Measurements from ENCODE around the gene MCIDAS. TPM values are rescaled to one million over a fixed set of nuclear protein-coding genes. Genes with fewer than 3 reads are reported as not detected.
A peak's percentile ranks its signal among the peaks of the same experiment; 100 is the strongest.

The MCIDAS gene
- total RNA-seq, 1 donor from 2014 or later = not detected

GRCh38 chr5:55175781-55176175 lies 51.3 kb downstream of the MCIDAS start:
- intact Hi-C loops (cut with DNase I) = loop anchor here (10.0 kb wide), 1 partner anchor 1639 kb away; the partner anchor contains the start of gene MAP3K1

GRCh38 chr5:55173687-55174230 lies 53.4 kb downstream of the MCIDAS start:
- TF ChIP-seq CTCF (IDR thresholded peaks at IDR 0.05) = no peak
- intact Hi-C loops (cut with DNase I) = loop anchor here (2.0 to 10.0 kb wide), 5 partner anchors 59 to 1641 kb away; partner anchors contain the start of genes CCNO, IL6ST, MAP3K1 and SLC38A9
- Histone ChIP-seq H3K36me3 (no peaks in the 10 kb centered on the region), H3K27me3 (peaks cover 6% of the 10 kb centered on the region), H3K4me1 (peaks cover 0 to 8% of the 10 kb centered on the region in 2 donors), H3K9me3 (no peaks in the 10 kb centered on the region), H3K27ac (no peak overlapping the region), H3K4me3 (peak overlapping the region; percentile 57 to 64)
- DNase-seq (ENCODE audit: low spot score in 2 of 2) = no peak

More at GRCh38 chr5:55175781-55176175, 51.3 kb downstream of the MCIDAS start:
- Histone ChIP-seq H3K4me1 (peaks cover 0 to 8% of the 10 kb centered on the region in 2 donors), H3K9me3 (no peaks in the 10 kb centered on the region), H3K27ac (no peak overlapping the region), H3K27me3 (peaks cover 6% of the 10 kb centered on the region), H3K36me3 (no peaks in the 10 kb centered on the region), H3K4me3 (peak overlapping the region; percentile 24 to 41)
- no peak for TF ChIP-seq CTCF (IDR thresholded peaks at IDR 0.05)
- no peak for DNase-seq (ENCODE audit: low spot score in 2 of 2)

DNA sequence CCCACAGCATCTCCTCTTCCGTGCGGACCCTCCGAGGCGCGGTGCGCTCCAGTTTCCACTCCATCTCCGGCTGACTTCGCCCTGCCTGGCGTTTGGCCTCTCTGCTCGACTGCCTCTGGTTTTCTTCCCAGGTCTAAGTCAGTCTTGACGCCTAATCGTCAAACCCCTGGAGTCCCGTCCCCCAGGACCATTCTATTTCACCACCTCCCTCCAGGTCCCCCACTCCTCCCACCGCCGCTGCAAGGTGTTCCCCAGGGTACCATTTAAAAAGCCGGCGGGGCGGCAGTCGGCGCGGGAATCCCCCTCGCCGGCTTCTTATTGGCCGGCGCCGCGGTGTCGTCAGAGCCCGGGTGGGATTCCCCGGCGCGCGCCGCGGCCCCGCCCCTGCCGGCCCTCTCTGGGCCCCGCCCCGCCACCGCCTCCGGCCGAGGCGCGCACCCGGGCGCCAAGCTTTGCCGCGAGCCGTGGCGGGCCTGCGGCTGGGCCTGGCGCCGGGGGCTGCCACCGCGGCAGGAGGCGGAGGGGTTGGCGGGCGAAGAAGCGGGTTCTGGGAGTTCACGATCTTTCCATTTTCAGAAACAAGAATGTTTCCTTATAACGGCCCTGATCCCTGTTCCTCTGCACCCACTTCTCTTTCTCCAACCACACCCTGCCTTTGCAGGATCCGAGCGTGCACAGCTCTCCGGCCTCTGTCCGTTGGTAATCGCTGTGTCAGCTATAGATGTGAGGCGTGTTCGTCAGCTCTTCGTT lies 54.0 kb downstream of the MCIDAS start, which contains the start of gene CDC20B:
Gene CDC20B (minus strand): TSS at position 241 of the 750 bp plus-strand sequence. CDS start 177 bp downstream, at position 64.
- intact Hi-C loops (cut with DNase I) = loop anchor here (2.0 to 10.0 kb wide), 5 partner anchors 60 to 1642 kb away; partner anchors contain the start of genes CCNO, IL6ST, MAP3K1 and SLC38A9
- no peak for TF ChIP-seq CTCF (IDR thresholded peaks at IDR 0.05)
- Histone ChIP-seq H3K9me3 (no peaks in the 10 kb centered on the region), H3K4me1 (peaks cover 0 to 8% of the 10 kb centered on the region in 2 donors), H3K36me3 (no peaks in the 10 kb centered on the region), H3K27ac (no peak within 1 kb of the TSS), H3K27me3 (peaks cover 6% of the 10 kb centered on the region), H3K4me3 (peak within 1 kb of the TSS; percentile 57 to 64)
- DNase-seq (ENCODE audit: low spot score in 2 of 2) = peak in 1 of 2 donors; percentile 80

GRCh38 chr5:55172051-55172899 lies 54.8 kb downstream of the MCIDAS start:
- Histone ChIP-seq H3K27ac (no peak overlapping the region), H3K27me3 (peaks cover 6% of the 10 kb centered on the region), H3K4me3 (peak overlapping the region; percentile 57 to 64), H3K36me3 (no peaks in the 10 kb centered on the region), H3K9me3 (no peaks in the 10 kb centered on the region), H3K4me1 (peaks cover 0 to 8% of the 10 kb centered on the region in 2 donors)
- TF ChIP-seq CTCF (IDR thresholded peaks at IDR 0.05) = peak; percentile 47 to 80 (median 65)
- DNase-seq (ENCODE audit: low spot score in 2 of 2) = peak in 1 of 2 donors; percentile 78
- intact Hi-C loops (cut with DNase I) = loop anchor here (2.0 to 10.0 kb wide), 5 partner anchors 61 to 1643 kb away; partner anchors contain the start of genes CCNO, IL6ST, MAP3K1 and SLC38A9

DNA sequence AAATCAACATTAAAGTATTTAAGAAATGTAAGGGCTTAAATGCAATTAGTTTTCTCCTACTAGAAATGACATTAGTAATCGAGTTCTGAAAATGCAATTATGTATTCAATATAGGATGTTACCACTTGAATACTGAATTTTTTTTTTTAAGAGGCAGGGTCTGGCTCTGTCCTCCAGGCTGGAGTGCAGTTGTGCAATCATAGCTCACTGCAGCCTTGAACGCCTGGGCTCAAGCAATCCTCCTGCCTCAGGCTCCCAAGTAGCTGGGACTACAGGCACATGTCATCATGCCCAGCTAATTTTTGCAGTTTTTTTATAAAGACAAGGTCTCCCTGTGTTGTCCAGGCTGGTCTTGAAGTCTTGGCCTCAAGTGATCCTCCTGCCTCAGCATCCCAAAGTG lies 55.6 kb downstream of the MCIDAS start:
- intact Hi-C loops (cut with DNase I) = loop anchor here (5.0 to 10.0 kb wide), 3 partner anchors 521 to 1643 kb away; partner anchors contain the start of genes MAP3K1 and SLC38A9
- Histone ChIP-seq H3K27ac (no peak overlapping the region), H3K9me3 (no peaks in the 10 kb centered on the region), H3K4me3 (no peak overlapping the region), H3K27me3 (peaks cover 6% of the 10 kb centered on the region), H3K4me1 (peaks cover 0 to 7% of the 10 kb centered on the region in 2 donors), H3K36me3 (no peaks in the 10 kb centered on the region)
- DNase-seq (ENCODE audit: low spot score in 2 of 2) = no peak
- no peak for TF ChIP-seq CTCF (IDR thresholded peaks at IDR 0.05)

All from ascending aorta (tissue), 2 donors.